C1 segment of cervical spinal cord (tissue), 14 donors: Measurements from ENCODE around the gene MIEF1.
A peak's percentile ranks its signal among the peaks of the same experiment; 100 is the strongest.

Experiments
- DNase-seq, 14 donors: peaks; one replicate each; lab custom pipeline; 2025; lab: John Stamatoyannopoulos, UW

The MIEF1 gene

DNA sequence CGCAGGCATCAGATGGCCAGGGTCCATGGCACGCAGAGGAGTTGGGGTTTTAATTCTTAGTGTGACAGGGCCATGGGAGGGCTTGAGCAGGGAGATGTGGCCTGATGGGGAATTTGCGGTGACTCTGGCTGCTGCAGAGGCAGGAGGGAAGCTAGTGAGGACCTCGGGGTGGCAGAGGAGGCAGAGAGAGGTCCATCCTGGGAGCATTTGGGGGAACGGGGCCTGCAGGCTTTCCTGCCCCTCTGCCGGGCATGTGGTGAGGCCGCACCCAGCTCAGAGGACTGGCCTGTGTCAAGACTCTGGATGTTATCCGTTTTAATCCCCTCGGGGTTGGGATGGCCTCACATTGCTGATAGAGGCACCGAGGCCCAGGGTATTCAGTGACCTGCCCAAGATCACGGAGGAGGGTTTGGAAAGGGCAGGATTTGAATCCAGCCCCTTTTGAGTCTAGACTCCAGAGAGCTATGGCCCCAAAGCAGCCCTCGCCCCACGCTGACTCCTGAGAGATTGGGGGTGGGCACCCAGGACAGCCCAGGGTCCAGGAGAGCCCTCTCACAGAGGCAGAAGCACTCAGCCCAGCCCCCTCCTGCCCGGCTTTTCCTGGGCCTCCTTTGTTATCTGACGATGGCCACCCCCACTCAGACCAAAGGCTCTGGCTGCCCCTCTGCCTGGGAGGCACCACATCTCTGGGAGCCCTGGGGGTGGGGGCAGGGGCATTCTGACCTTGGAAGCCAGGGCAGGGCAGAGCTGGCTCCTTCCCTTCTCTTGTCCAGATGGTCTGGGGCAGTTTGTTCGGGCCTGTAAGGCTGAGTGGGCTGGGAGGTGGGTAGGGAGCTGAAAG lies 31.4 kb upstream of the MIEF1 start:
- peak in 1 of 14 donors; percentile 42 for DNase-seq

DNA sequence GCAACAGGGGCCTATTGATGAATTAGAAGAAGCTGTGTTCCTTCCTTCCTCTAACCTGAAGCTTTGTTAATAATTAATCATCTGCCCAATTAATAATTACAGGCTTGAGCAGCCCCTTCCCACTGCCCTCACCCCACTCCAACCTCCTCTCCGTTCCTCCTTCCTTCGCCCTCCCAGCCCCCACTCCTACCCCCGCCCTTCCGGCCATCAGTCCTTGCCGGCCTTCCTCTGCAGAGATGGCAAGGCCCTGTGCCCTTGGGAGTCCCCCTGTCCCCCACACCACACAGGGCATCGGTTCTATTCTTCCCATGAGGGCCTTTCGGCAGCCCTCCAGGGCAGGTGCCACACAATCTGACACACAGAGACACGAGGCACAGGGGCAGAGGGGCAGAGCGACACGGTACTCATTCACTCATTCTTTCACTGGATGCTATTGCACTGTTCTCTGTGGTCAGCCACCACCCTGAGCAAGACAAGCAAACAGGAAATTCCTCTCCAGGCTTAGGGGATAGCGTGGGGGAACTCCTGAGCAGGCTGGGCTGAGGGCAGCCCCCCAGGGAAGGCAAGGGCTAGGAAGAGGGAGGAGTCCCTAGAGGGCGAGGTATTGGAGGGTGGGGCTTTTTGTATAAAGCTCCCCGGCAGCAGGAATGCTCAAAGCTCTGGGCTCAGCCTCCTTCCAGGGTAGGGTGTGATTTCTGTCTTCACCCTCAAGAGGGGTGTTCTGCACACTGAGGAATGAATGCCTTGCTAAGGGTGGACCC lies 30.5 kb upstream of the MIEF1 start:
- peak in 1 of 14 donors; percentile 38 for DNase-seq

DNA sequence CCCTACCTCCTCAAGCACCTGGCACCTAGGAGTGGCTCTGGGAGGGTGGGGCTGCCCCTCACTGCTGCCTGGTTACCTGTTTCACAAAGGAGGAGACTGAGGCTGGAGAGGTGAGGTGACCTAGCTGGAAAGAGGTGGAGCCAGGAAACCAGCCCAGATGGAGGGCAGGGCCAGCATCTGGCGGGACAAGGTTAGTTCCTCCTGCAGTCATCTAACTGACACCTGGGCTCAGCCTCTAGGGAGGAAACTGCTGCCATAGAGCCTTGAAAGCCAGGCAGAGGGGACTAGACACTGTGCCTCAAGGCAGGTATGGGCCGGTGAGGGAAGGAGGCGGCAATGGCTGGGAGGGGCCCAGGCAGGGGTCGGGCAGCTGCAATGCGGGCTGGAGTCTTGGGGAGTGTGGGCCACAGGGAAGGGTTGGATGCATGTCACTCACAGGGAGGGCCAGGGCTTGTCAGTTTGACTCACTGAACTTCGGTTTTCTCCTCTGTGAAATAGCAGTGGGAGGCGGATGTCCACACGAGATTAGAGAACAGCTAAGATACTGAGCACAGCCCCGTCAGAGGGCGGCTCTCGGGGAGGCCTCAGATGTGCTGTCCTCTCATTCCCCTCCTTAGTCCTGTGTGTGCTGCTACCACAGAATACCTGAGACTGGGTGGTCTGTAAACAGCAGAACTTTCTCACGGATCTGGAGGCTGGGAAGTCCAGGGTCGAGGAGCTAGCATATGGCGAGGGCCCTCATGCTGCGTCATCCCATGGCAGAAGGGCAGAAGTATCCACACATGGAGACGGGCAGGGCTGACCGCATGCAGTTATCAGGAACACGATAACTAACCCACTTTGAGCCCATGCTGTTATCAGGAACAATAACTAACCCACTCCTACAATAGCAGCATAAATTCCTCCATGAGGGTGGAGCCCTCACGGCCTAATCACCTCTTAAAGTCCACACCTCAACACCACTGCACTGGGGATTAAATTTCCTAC lies 29.2 kb upstream of the MIEF1 start:
- peak in 1 of 14 donors; percentile 27 for DNase-seq

DNA sequence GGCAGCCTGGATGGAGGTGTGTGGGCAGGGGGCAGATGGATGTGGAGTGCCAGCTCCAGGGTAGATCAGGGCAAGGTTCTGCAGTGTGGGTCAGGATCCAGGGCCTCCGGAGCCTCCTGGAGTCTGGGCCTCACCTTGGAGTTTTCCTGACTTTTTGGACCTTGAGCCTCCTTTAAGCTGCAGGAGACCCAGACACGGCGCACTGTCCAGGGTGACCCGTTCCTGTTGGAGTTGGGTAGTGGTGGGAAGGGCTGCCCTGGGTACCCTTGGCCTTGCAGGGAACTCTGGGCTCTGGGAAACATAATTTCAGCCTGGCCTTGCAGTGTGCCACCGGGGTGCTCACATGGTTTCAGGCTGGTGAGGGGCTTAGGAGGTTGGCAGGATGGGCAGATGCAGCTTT lies 28.2 kb upstream of the MIEF1 start:
- DNase-seq, result no peak

DNA sequence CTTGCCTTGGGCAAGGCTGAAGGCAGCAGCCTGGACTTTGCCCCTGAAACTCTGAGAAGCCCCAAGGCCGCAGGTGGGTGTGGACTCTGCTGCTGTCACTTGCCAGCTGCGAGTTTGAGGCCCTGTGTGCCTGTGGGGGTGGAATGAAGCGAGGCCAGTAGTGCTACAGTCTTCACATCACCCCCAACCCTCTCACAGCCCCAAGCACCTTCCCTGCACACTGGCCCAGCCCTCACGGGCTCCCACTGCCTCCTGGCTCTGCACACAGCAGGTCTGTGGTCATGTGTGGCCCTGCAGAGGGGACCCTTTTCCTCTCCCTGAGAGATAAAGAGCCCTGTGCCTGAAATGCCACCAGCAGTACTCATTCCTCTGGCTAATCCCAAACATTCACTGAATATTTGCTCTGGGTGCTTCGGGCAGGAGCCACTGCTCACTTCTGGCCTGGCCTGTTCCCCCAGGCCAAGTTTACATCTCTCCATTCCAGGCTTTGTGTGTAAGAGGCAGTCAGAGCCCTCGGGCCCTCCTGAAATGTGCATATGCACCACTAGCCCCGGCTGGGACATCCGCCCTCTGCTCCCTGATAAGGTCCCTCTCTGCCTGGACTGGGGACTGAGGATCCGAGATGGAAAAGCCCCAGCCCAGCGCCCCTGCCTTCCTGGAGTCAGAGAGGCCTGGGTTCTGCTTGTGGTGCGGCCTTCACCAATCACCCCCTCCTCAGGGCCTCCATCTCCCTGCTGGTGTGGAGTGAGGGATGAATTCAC lies 27.6 kb upstream of the MIEF1 start:
- DNase-seq, result no peak

DNA sequence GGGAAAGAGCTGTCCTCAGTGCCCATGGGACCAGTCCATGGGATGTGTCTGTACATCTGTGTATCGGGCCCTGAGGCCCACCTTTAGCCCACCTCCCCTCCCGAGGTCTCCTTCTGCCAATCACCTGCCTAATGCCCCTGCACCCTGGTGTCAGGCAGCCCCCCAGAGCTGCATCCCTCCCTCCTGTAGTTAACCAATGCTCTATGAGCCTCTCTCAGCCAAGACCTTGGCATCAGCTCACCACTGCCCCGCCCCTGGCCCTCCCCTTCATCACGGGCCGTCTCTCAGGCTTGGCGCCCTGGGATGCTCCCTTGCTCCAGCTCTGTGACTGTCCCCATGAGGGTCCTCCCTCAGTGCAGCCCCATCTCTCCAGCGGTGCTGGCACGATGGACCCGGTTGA lies 26.8 kb upstream of the MIEF1 start:
- DNase-seq, result peak in 4 of 14 donors; percentile 25 to 41 (median 40)

DNA sequence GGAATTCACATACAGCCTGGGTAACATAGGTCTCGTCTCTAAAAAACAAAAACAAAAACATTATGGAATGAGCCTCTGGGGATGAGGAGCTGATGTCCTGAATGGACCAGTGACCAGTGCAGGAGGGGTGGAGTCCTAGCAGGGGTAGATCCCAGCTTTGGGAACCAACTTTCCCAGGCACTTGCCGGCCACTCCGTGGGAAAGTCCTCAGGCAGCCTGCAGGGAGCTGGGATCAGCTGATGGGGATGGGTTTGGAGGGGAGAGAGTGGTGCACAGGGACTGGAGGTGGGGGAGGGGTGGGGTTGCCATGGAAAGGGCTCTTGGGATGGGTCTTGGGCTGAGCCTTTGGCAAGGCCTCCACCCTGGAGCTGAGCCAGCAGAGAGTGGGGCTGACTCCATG lies 26.2 kb upstream of the MIEF1 start:
- peak in 1 of 14 donors; percentile 21 for DNase-seq

DNA sequence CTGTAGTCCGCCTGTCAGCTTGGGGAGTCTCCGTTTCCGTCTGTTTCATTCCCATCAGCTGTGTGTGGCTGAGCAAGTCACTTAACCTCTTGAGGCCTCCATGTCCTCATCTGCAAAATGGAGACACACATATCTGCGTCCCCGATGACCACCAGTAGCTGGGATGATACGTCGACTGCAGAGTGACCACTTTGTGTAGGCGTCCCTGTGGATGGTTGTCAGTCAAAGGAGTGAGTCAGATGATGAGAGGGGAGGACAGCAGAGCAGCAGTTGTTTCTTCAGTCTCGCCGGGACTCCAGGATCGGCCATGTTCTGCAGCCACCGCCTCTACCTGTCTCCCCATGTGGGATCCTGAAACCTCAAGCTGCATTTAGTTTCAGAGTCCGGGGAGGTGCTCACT lies 25.4 kb upstream of the MIEF1 start:
- no peak for DNase-seq

DNA sequence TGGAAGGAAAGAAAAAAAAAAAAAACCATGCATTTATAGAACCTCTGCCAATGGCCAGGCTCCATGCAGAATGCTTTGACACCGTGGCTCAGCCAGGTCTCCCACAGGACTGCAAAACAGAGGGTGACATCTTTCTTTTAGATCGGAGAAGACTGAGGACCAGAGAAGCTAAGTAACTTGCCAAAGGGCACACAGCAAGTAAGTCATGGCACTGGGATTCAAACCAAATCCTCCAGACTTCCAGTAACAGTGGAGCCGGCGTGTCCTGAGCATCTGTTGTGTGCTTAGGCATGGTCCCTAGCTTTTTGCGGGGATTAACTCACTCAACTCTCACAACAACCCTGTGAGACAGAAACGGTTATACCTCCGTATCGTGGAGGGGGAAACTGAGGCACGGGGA lies 24.5 kb upstream of the MIEF1 start:
- no peak for DNase-seq

DNA sequence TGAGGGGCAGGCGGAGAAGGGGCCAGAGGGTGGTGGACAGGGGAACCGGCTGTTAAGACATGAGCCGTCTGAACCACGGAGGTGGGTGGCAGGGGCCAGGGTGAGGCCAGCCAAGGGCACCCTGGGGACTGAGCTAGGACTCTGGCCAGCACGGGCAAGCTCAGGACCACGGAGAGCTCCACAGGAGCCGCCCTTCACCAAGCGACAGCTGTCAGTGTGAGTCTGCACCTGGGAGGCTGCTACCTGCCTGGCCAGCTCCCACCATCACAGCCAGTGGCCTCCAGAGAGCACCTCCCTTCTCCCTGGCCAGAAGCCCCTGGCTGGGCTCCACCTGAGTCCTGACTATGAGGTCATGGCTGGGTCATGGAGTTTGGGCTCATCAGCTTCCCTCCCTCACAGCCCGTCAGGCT lies 23.6 kb upstream of the MIEF1 start:
- DNase-seq, result no peak

DNA sequence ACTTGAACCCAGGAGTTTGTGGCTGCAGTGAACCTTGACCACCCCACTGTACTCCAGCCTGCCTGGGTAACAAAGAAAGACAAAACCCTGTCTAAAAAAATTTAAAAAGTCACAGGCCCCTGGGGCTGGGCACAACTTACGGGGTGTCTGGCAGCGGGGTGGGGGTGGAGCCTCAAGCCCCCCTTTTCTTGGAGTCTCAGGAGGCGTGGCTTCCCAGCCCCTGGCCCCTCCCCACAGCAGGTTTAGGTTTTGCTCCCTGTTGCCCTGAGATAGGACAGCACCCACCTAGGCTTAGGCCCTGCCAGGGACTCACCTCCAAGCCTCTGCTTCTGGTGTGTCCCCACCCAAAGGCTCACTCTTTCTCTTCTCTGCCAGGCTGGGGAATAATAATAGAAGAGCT lies 22.8 kb upstream of the MIEF1 start:
- DNase-seq, result no peak

DNA sequence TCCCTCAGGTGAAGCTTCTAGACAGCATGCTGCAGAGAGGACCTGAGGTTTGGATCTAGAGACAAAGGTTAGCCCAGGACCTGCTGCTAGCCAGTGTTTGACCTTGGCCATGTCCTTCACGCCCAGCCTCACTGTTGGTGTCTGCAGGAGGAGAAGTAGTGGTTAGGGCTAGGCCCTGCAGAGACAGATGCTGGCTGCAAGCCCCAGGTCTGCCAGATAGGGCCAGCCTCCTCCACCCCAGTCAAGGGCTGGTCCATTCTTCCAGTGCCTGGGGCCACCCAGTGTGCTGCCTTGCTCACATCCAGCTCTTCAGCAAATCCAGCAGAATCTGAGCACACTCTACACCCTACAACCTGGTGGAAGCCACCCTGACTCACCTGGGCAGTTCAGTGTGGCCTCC lies 21.5 kb upstream of the MIEF1 start:
- DNase-seq, result no peak

DNA sequence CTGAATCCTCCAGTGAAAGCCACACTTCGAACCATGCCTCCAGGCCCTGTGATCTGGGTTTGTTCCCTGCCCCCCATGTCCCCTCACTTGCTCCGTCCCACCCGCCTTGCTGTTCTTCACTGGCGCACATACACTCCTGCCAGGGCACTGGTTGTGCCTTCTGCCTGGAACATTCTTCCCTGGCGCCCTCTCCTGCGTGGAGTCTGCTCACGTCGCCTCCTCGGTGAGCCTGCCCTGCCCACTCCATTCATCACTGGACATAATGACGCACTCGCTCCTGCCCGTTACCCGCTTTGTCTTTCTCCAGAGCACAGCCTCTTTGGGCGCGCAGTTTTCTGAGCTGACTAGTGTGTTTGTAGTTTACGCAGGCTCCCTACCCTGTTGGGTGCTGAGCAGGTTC lies 21.0 kb upstream of the MIEF1 start:
- peak in 4 of 14 donors; percentile 28 to 79 (median 34) for DNase-seq

DNA sequence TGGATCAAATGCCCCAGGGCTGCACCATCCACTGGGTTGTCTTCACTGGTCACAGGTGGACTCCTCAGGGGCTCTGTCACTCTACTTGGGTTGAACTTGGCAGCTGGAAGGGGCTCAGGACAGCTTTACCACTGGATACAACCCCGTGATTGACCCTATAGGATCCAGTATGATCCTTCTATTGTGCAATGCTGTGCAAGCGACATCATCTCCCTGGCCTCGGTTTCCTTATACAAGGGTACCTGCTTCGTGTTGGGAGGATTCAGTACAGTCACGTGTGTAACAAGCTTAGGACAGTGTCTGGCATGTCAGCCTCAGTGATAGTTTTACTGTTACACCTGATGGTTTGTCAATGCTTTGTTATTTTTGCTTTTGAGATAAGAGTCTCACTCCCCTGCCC lies 20.5 kb upstream of the MIEF1 start:
- DNase-seq, result no peak

DNA sequence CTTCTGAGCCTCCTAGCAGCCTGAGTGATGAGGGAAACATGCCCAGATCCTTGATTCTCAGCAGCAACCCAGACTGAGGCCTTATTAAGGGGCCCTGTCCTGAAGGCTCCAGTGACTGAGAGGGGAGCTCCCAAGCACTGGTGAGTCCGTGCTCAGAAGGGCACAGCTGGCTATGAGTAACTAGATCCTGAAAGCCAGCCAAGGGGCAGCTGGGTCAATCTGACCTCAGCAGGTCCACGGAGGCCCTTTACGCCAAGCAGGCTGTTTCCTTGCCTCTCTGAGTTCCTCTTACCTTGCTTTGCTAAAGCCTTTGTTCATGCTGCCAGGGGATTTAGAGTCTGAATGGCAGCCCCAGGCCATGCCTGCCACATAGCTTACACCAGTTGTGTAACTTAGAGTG lies 19.3 kb upstream of the MIEF1 start:
- no peak for DNase-seq

DNA sequence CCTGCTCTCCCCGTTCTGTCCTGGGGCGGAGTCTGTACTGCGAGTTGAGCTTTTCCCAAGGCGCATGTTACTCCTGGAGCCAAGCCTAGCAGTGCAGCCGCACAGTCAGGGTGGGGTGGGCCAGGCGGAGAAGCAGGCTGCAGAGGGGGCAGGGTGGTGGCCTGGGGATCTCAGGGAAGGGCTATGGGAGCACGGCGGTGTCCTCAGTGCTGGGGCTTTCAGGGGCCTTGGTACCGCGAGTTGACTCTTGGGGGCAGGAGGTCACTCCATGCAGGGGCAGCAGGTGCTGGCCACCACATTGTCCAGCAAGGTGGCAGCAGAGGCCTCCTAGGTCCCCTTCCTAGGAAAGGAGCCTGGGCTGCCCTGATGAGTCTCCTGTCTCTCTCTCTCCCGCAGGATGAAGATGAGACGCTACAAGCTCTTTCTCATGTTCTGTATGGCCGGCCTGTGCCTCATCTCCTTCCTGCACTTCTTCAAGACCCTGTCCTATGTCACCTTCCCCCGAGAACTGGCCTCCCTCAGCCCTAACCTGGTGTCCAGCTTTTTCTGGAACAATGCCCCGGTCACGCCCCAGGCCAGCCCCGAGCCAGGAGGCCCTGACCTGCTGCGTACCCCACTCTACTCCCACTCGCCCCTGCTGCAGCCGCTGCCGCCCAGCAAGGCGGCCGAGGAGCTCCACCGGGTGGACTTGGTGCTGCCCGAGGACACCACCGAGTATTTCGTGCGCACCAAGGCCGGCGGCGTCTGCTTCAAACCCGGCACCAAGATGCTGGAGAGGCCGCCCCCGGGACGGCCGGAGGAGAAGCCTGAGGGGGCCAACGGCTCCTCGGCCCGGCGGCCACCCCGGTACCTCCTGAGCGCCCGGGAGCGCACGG lies 14.9 kb upstream of the MIEF1 start:
- DNase-seq, result peak in 3 of 14 donors; percentile 31 to 71 (median 37)

DNA sequence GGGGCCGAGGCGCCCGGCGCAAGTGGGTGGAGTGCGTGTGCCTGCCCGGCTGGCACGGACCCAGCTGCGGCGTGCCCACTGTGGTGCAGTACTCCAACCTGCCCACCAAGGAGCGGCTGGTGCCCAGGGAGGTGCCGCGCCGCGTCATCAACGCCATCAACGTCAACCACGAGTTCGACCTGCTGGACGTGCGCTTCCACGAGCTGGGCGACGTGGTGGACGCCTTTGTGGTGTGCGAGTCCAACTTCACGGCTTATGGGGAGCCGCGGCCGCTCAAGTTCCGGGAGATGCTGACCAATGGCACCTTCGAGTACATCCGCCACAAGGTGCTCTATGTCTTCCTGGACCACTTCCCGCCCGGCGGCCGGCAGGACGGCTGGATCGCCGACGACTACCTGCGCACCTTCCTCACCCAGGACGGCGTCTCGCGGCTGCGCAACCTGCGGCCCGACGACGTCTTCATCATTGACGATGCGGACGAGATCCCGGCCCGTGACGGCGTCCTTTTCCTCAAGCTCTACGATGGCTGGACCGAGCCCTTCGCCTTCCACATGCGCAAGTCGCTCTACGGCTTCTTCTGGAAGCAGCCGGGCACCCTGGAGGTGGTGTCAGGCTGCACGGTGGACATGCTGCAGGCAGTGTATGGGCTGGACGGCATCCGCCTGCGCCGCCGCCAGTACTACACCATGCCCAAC lies 14.1 kb upstream of the MIEF1 start:
- no peak for DNase-seq

DNA sequence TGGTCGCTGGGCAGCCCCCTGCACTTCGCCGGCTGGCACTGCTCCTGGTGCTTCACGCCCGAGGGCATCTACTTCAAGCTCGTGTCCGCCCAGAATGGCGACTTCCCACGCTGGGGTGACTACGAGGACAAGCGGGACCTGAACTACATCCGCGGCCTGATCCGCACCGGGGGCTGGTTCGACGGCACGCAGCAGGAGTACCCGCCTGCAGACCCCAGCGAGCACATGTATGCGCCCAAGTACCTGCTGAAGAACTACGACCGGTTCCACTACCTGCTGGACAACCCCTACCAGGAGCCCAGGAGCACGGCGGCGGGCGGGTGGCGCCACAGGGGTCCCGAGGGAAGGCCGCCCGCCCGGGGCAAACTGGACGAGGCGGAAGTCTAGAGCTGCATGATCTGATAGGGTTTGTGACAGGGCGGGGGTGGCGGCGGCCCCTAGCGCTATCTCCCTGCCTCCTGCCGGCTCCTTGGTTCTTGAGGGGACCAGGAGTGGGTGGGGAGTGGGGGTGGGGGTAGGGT lies 13.5 kb upstream of the MIEF1 start:
- DNase-seq, result no peak
